ENCODE data around the gene PTPRJ. TPM values are rescaled to one million over a fixed set of nuclear protein-coding genes. Genes with fewer than 3 reads are reported as not detected.

Gene PTPRJ
- polyA plus RNA-seq, 3 donors = 10.0 to 36.4 (median 14.6) TPM

DNA sequence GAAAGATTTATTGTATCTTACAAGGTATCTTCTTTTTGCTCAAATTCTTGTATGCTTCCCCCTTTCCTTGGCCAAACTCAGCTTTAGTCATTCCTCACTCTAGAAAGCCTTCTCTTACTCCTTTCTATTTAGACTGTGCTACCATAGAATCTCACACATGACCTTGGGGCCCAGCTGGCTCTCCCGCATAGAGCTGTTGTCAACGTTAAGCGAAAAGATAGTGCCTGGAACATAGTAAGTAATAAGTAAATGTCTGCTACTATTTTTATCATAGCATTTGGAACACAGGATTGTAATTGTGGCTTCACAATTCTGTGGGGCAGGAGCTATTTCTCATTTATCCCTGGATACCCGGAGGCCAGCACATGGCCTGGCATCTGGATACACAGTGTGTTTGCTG is 197.3 kb downstream of the PTPRJ start:
- no peak for DNase-seq
- peaks cover 8% of the 10 kb centered on the region for H4K20me1 ChIP-seq (ENCODE audit: insufficient read depth, low read length)
- H3K27ac Mint-ChIP-seq = no peak overlapping the region
- intact Hi-C loops (cut with micrococcal nuclease) = no loop called here
- no peaks in the 10 kb centered on the region for H3K79me2 ChIP-seq (ENCODE audit: insufficient read depth, low read length)
- H3K27me3 ChIP-seq (ENCODE audit: control insufficient read depth in 2 of 2, insufficient read depth in 2 of 2, low read length in 2 of 2) = no peaks in the 10 kb centered on the region
- no peak overlapping the region for H2AFZ ChIP-seq (ENCODE audit: insufficient read depth, low read depth, low read length, poor library complexity, severe bottlenecking)
- TF ChIP-seq, protein P1, sequence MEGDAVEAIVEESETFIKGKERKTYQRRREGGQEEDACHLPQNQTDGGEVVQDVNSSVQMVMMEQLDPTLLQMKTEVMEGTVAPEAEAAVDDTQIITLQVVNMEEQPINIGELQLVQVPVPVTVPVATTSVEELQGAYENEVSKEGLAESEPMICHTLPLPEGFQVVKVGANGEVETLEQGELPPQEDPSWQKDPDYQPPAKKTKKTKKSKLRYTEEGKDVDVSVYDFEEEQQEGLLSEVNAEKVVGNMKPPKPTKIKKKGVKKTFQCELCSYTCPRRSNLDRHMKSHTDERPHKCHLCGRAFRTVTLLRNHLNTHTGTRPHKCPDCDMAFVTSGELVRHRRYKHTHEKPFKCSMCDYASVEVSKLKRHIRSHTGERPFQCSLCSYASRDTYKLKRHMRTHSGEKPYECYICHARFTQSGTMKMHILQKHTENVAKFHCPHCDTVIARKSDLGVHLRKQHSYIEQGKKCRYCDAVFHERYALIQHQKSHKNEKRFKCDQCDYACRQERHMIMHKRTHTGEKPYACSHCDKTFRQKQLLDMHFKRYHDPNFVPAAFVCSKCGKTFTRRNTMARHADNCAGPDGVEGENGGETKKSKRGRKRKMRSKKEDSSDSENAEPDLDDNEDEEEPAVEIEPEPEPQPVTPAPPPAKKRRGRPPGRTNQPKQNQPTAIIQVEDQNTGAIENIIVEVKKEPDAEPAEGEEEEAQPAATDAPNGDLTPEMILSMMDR (IDR thresholded peaks at IDR 0.05) = no peak
- H3K9ac ChIP-seq (ENCODE audit: insufficient read depth, low read length, poor library complexity, severe bottlenecking) = no peak overlapping the region
- H3K4me3 Mint-ChIP-seq = no peak overlapping the region
- 100% methylated on average over 1 of the region's 4 CpGs for WGBS (ENCODE audit: insufficient coverage)
- no peak overlapping the region for H3K27ac ChIP-seq (ENCODE audit: low read depth in 1 of 2, low read length in 2 of 2)
- H3K4me1 Mint-ChIP-seq = peaks cover 3% of the 10 kb centered on the region
- peaks cover 0 to 1% (median 0%) of the 10 kb centered on the region in 7 donors for H3K9me3 Mint-ChIP-seq
- no peak overlapping the region for H3K4me2 ChIP-seq (replicated peaks; ENCODE audit: extremely low read depth, low read length, poor library complexity, severe bottlenecking)
- peaks cover 5 to 11% (median 7%) of the 10 kb centered on the region in 3 donors for H3K27me3 Mint-ChIP-seq (ENCODE audit: low read depth in 3 of 3)
- H3K36me3 ChIP-seq (replicated peaks in 1 of 2; ENCODE audit: control insufficient read depth in 1 of 2, insufficient read depth in 2 of 2, low read length in 2 of 2) = no peaks in the 10 kb centered on the region
- H3K4me3 ChIP-seq (replicated peaks in 1 of 3; ENCODE audit: low read depth in 2 of 3, low read length in 3 of 3) = no peak overlapping the region
- no peaks in the 10 kb centered on the region for H3K9me3 ChIP-seq (replicated peaks in 1 of 2; ENCODE audit: control insufficient read depth in 1 of 2, insufficient read depth in 1 of 2, low read length in 2 of 2)
- no peaks in the 10 kb centered on the region for H3K4me1 ChIP-seq (ENCODE audit: control insufficient read depth in 1 of 2, insufficient read depth in 2 of 2, low read length in 2 of 2)
- peaks cover 0 to 6% of the 10 kb centered on the region in 2 donors for H3K36me3 Mint-ChIP-seq

DNA sequence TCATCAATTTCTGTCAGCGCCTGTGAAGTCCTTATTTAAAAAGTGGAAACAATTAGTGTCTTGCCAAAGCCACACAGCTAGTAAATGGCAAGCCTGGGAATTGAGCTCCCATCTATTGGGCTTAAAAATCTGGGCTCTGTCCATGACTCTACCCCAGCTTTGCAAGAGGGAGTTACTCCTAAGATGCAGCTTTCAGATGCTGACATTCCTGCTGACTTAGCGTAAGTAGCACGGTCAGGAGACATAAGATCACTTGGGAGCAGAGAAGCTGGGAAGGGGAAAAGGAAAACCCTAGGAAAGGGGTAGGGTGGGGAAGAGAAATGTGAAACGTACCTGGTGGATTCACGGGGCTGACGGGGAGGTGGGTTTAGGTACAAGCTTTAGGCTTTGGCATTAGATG is 200.3 kb downstream of the PTPRJ start:
- Histone ChIP-seq H3K79me2 (ENCODE audit: insufficient read depth, low read length) (no peaks in the 10 kb centered on the region), H3K27me3 (ENCODE audit: control insufficient read depth in 2 of 2, insufficient read depth in 2 of 2, low read length in 2 of 2) (peaks cover 0 to 2% of the 10 kb centered on the region in 2 donors), H4K20me1 (ENCODE audit: insufficient read depth, low read length) (no peaks in the 10 kb centered on the region), H3K4me2 (replicated peaks; ENCODE audit: extremely low read depth, low read length, poor library complexity, severe bottlenecking) (no peak overlapping the region), H3K9me3 (replicated peaks in 1 of 2; ENCODE audit: control insufficient read depth in 1 of 2, insufficient read depth in 1 of 2, low read length in 2 of 2) (no peaks in the 10 kb centered on the region), H3K27ac (ENCODE audit: low read depth in 1 of 2, low read length in 2 of 2) (no peak overlapping the region), H2AFZ (ENCODE audit: insufficient read depth, low read depth, low read length, poor library complexity, severe bottlenecking) (no peak overlapping the region), H3K4me1 (ENCODE audit: control insufficient read depth in 1 of 2, insufficient read depth in 2 of 2, low read length in 2 of 2) (no peaks in the 10 kb centered on the region), H3K9ac (ENCODE audit: insufficient read depth, low read length, poor library complexity, severe bottlenecking) (no peak overlapping the region), H3K4me3 (replicated peaks in 1 of 3; ENCODE audit: low read depth in 2 of 3, low read length in 3 of 3) (no peak overlapping the region), H3K36me3 (replicated peaks in 1 of 2; ENCODE audit: control insufficient read depth in 1 of 2, insufficient read depth in 2 of 2, low read length in 2 of 2) (no peaks in the 10 kb centered on the region)
- TF ChIP-seq, protein P1 (IDR thresholded peaks at IDR 0.05) = no peak
- intact Hi-C loops (cut with micrococcal nuclease) = no loop called here
- DNase-seq = no peak
- Mint-ChIP-seq H3K4me1 (no peaks in the 10 kb centered on the region), H3K9me3 (peaks cover 0 to 1% (median 0%) of the 10 kb centered on the region in 7 donors), H3K4me3 (no peak overlapping the region), H3K27me3 (ENCODE audit: low read depth in 3 of 3) (peaks cover 6 to 11% (median 10%) of the 10 kb centered on the region in 3 donors), H3K27ac (no peak overlapping the region), H3K36me3 (no peaks in the 10 kb centered on the region)
- WGBS (ENCODE audit: insufficient coverage) = 84% methylated on average over 6 of the region's 6 CpGs
